Measurements from ENCODE around the gene TBC1D10B.

DNA sequence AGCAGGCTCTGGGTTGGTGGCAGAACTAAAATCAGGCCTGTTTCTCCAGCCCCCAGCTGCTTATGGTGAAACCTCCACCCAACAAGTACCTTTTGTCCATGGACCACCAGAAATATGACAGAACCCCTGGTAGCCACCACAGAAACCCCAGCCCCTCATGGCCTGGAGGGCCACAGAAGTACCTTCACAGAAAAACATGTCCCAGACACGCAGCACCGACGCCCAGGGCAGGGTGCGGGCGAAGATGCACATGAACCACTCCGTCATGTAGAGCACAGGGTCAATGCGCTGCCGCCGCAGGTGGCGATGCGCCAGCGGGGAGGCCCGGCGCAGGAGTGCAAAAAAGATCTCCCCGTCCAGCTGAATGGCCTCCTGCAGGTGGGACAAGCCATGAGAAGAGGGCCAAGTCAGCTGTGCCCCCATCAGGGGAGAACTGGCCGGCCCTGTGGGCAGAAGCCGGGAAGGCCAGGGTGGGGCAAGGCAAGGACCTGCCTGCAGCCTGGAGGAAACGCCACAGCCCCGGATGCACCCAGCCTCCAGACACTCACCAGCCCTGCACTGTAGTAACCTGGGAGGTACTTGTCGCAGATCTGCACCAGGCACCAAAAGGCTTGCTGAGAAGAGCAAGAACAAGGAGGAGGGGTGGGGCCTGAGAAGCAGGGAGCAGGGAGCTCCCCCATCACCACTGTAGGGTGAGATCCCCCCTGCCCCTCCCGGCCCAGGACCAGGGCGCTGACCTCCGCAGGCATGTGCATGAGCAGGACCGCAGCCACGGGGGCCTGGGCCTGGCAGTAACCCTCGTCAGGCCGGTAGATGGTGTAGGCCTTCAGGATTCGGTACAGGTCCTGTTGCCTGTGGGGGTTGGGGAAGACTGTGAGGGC lies 11.1 kb downstream of the TBC1D10B start:
- TF ChIP-seq SMAD3 (CRISPR knock-in tag; conservative IDR thresholded peaks at IDR 0.05) (no peak), RERE (CRISPR knock-in tag; IDR thresholded peaks at IDR 0.05; ENCODE audit: borderline replicate concordance) (no peak), SMARCA5 (IDR thresholded peaks at IDR 0.05) (no peak), HDAC2 (IDR thresholded peaks at IDR 0.05) (no peak), RBM39 (optimal IDR thresholded peaks at IDR 0.05; ENCODE audit: low read depth, low read length) (no peak), MYNN (IDR thresholded peaks at IDR 0.05) (no peak), MYNN (CRISPR knock-in tag; IDR thresholded peaks at IDR 0.05) (no peak), JUNB (CRISPR knock-in tag; conservative IDR thresholded peaks at IDR 0.05) (no peak)
- TF ChIP-seq, protein P1, sequence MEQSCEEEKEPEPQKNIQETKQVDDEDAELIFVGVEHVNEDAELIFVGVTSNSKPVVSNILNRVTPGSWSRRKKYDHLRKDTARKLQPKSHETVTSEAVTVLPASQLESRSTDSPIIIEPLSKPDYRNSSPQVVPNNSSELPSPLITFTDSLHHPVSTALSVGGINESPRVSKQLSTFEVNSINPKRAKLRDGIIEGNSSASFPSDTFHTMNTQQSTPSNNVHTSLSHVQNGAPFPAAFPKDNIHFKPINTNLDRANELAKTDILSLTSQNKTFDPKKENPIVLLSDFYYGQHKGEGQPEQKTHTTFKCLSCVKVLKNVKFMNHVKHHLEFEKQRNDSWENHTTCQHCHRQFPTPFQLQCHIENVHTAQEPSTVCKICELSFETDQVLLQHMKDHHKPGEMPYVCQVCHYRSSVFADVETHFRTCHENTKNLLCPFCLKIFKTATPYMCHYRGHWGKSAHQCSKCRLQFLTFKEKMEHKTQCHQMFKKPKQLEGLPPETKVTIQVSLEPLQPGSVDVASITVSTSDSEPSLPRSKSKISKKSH (CRISPR knock-in tag; IDR thresholded peaks at IDR 0.05) = no peak
- TF ChIP-seq, protein P2, sequence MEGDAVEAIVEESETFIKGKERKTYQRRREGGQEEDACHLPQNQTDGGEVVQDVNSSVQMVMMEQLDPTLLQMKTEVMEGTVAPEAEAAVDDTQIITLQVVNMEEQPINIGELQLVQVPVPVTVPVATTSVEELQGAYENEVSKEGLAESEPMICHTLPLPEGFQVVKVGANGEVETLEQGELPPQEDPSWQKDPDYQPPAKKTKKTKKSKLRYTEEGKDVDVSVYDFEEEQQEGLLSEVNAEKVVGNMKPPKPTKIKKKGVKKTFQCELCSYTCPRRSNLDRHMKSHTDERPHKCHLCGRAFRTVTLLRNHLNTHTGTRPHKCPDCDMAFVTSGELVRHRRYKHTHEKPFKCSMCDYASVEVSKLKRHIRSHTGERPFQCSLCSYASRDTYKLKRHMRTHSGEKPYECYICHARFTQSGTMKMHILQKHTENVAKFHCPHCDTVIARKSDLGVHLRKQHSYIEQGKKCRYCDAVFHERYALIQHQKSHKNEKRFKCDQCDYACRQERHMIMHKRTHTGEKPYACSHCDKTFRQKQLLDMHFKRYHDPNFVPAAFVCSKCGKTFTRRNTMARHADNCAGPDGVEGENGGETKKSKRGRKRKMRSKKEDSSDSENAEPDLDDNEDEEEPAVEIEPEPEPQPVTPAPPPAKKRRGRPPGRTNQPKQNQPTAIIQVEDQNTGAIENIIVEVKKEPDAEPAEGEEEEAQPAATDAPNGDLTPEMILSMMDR (IDR thresholded peaks at IDR 0.05 in 2 of 3, conservative IDR thresholded peaks at IDR 0.05 in 1 of 3; ENCODE audit: insufficient read depth in 2 of 3, low read depth in 1 of 3, low read length in 3 of 3) = no peak
- TF ChIP-seq, protein P3, sequence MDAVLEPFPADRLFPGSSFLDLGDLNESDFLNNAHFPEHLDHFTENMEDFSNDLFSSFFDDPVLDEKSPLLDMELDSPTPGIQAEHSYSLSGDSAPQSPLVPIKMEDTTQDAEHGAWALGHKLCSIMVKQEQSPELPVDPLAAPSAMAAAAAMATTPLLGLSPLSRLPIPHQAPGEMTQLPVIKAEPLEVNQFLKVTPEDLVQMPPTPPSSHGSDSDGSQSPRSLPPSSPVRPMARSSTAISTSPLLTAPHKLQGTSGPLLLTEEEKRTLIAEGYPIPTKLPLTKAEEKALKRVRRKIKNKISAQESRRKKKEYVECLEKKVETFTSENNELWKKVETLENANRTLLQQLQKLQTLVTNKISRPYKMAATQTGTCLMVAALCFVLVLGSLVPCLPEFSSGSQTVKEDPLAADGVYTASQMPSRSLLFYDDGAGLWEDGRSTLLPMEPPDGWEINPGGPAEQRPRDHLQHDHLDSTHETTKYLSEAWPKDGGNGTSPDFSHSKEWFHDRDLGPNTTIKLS (IDR thresholded peaks at IDR 0.05; ENCODE audit: borderline replicate concordance, low read depth) = no peak

Data from K562 (cell line).